D721Med (cell line): ENCODE measurements around the gene RFX5.

ENCODE experiments used
- DNase-seq: peaks from one replicate; pipeline ENCODE4 v3.0.0; 2011; ENCODE audit warnings: low spot score; ENCODE audit not compliant: insufficient read length
- FAIRE-seq: peaks from 2 replicates; lab custom pipeline; 2011; peaks lifted over from hg19 to GRCh38; lab: Jason Lieb, UNC
- CTCF ChIP-seq: IDR thresholded peaks from 2 replicates; pipeline ENCODE4 v1.5.1; 2012; ENCODE audit warnings: mild to moderate bottlenecking, control low read depth; ENCODE audit not compliant: insufficient read depth; ENCODE audit errors: missing control alignments

Gene RFX5

DNA sequence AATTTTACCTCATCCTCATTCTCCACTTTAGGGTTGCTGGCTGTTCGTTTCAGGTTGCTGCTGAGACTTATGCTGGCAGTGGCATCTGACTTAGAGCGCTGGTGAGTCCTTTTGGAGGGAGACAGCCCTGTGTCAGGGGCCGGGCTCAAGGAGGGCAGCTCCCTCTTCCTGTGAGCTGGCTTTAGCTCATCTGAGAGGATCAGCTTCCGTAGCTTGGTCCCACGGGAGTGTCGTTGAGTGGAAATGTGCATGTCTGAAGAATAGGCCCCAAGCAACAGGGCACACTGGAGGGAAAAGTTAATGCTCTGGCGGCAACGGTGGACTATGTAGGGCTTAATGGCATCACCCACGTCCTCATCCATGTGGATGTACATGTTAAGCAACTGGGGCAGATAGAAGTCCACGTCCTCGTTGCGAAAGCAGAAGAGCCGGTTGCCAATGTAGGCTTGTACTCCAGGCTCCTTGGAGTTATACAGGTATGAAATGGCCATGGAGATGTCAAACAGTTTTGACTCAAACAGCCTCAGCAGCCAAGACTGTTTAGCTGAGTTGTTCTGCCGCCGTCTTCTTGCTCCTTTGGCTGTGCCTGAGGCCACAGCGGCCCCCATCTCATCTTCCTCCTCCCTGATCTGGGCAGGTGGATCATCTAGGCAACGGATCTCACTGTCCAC is 31.4 kb downstream of the RFX5 start:
- no peak for FAIRE-seq
- DNase-seq: no peak
- TF ChIP-seq CTCF: peak; percentile 6

DNA sequence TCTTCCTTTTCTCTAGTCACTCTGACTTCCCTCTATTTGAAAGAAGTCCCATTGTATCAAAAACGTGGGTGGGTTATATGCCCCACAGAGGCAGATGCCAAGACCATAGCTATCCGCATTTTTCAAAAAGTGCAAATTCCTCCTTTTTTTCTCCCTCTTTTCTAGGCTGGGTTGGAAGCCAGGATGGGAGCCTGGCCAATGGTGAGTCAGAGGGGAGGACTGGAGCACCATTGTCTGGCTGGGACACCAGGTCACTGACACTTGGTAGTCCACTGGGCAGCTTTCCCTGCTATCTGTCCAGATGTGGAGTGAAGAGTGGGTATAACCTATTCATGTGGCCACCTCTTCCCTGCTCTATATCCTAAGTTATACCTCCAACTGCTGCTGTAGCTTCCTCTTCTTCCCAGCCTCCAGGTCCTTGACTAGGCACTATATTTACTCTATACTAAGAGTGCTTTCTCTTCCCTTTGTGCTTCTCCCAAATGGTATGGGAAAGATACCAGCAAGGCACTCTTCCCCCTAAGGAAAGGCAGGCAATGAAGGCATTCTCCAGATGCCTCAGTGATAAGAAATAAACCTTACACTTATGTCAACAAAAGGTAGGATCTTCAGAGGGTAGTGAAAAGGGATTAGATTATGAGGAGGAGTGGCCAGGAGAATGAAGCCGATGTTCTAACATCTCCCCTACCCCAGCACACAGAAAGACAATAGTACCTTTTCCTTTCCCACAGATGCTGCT is 32.7 kb downstream of the RFX5 start:
- DNase-seq (no peak), FAIRE-seq (no peak)
- no peak for TF ChIP-seq CTCF

GRCh38 chr1:151313501-151313900 is 33.6 kb downstream of the RFX5 start:
- DNase-seq: no peak
- no peak for FAIRE-seq

GRCh38 chr1:151312826-151313225 is 34.2 kb downstream of the RFX5 start:
- TF ChIP-seq CTCF: no peak
- DNase-seq (no peak), FAIRE-seq (no peak)

More at GRCh38 chr1:151313501-151313900, 33.6 kb downstream of the RFX5 start:
- no peak for TF ChIP-seq CTCF

- no peak for DNase-seq
- TF ChIP-seq CTCF: no peak
- FAIRE-seq: no peak
These were observed 34.6 kb downstream of the RFX5 start for GRCh38 chr1:151312411-151312810.

- no peak for TF ChIP-seq CTCF
- no peak for DNase-seq
- no peak for FAIRE-seq
These were observed 35.3 kb downstream of the RFX5 start for GRCh38 chr1:151311589-151312331.
